Endodermal cell (in vitro differentiated cells): ENCODE data around the gene ALDH1L1. TPM values are rescaled to one million over a fixed set of nuclear protein-coding genes. Genes with fewer than 3 reads are reported as not detected.
A peak's percentile ranks its signal among the peaks of the same experiment; 100 is the strongest.

Experiments used
- DNase-seq: peaks from one replicate; pipeline ENCODE4 v3.0.0-alpha.2; 2017
- H3K27ac ChIP-seq: 2 replicates; pipeline ENCODE4 v1.5.1; 2013; ENCODE audit warnings: mild to moderate bottlenecking, low read depth, low read length, moderate library complexity
- H3K27me3 ChIP-seq: 2 replicates; pipeline ENCODE4 v1.6.1; 2013; ENCODE audit warnings: mild to moderate bottlenecking, low read length, moderate library complexity; ENCODE audit not compliant: insufficient read depth, control insufficient read depth, poor library complexity, severe bottlenecking
- H3K36me3 ChIP-seq: 2 replicates; pipeline ENCODE4 v1.7.0; 2013; ENCODE audit warnings: mild to moderate bottlenecking, low read length, moderate library complexity; ENCODE audit not compliant: control insufficient read depth, insufficient read depth
- H3K4me1 ChIP-seq: one replicate; pipeline ENCODE4 v1.7.0; 2013; ENCODE audit warnings: low read length; ENCODE audit not compliant: control insufficient read depth, insufficient read depth
- H3K4me3 ChIP-seq: 2 replicates; pipeline ENCODE4 v1.5.1; 2013; ENCODE audit warnings: mild to moderate bottlenecking, low read length, moderate library complexity
- H3K9ac ChIP-seq: 2 replicates; pipeline ENCODE4 v1.6.1; 2013; ENCODE audit warnings: mild to moderate bottlenecking, low read length, moderate library complexity; ENCODE audit not compliant: poor library complexity, severe bottlenecking; ENCODE audit errors: extremely low read depth
- H3K9me3 ChIP-seq: 2 replicates; pipeline ENCODE4 v1.6.1; 2013; ENCODE audit warnings: mild to moderate bottlenecking, low read length, moderate library complexity; ENCODE audit not compliant: control insufficient read depth
- H3K27ac Mint-ChIP-seq: 2 replicates; pipeline ENCODE4 v1.8.0; 2020; ENCODE audit warnings: mixed read lengths
- H3K27me3 Mint-ChIP-seq: 2 replicates; pipeline ENCODE4 v1.8.0; 2021; ENCODE audit warnings: mild to moderate bottlenecking, mixed read lengths; ENCODE audit not compliant: insufficient read depth
- H3K36me3 Mint-ChIP-seq: 2 replicates; pipeline ENCODE4 v1.8.0; 2020; ENCODE audit warnings: low read depth, mixed read lengths
- H3K4me1 Mint-ChIP-seq: 2 replicates; pipeline ENCODE4 v1.8.0; 2020; ENCODE audit warnings: mixed read lengths
- H3K4me3 Mint-ChIP-seq: 2 replicates; pipeline ENCODE4 v1.8.0; 2020; ENCODE audit warnings: mild to moderate bottlenecking, moderate library complexity, mixed read lengths
- H3K9me3 Mint-ChIP-seq: 2 replicates; pipeline ENCODE4 v1.8.0; 2020; ENCODE audit warnings: mild to moderate bottlenecking, mixed read lengths
- CTCF ChIP-seq: fragments of 200-600 bp; sonication (generic); conservative IDR thresholded peaks from 2 replicates; pipeline ENCODE4 v1.5.0; 2021; ENCODE audit warnings: antibody characterized with exemption, mild to moderate bottlenecking
- WGBS, 2 experiments: methylation state at CpG; one replicate each; pipeline versions ENCODE4 v1.1.5 to v1.1.7; 2013; ENCODE audit warnings: missing lambda C conversion rate in 2 of 2, mixed read lengths in 1 of 2; ENCODE audit not compliant: insufficient coverage in 1 of 2, insufficient read length in 1 of 2; 5-methylcytosine and 5-hydroxymethylcytosine counted together
- total RNA-seq, 2 donors: library from RNA; stranded (reverse); fragmentation: NEBNext Ultra II Directional in 1 of 2; extraction: Animal tissue kit (Norgen Biotek cat#: 25700) in 1 of 2; gene quantifications; 2 replicates in 1 of 2; 3 replicates in 1 of 2; pipeline ENCODE4 v1.2.1, GENCODE V29; 2021

ALDH1L1 gene
- total RNA-seq, 2 donors from 2014 or later: 1.0 to 1.6 TPM

DNA sequence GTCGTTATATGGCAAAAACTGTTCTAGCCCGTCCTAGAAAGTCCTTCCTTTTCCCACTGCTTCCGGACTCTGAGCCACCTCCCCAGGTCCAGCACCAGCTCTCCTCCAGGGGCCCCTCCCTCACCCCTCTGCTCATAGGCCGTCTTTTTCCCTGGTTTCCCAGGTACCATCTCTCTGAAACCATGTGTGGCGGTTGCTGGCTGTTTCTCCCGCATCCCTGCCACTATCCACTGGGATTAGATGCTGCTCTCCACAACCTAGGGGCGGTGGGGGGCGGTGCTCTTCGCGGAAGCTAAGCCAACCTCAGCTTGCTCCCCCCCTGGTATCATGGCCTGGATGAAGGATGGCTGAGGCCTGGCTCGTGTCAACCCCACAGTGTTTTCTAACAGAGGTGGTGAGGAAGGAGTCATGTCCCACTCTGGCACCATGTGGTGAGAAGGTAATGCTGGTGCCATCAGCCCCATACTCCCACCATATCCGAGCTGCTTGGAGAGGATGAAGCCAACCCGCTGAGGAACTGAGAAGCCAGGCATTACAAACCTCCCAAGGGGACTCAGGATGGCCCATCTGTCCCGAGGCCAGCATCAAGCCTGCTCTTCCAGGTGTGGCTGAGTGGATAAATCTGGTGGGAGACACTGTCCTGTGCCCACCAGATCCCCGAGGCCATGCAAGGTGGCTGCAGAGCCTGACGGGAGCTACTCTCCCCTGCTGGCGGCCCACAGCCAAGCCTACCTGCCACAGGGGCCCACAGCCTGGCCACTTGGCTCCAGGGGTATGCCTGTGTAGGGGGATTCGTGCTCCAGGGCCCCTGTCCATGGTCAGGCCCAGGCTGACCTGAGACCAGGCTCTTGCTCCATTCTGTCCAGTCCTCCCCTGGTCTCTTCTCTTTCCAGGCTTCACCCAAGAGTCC lies 68.6 kb downstream of the ALDH1L1 start:
- TF ChIP-seq CTCF: no peak
- Histone ChIP-seq H3K36me3 (no peaks in the 10 kb centered on the region), H3K9ac (no peak overlapping the region), H3K4me1 (no peaks in the 10 kb centered on the region), H3K4me3 (no peak overlapping the region), H3K27ac (no peak overlapping the region), H3K9me3 (no peaks in the 10 kb centered on the region), H3K27me3 (no peaks in the 10 kb centered on the region)
- H3K4me1 Mint-ChIP-seq: no peaks in the 10 kb centered on the region
- no peaks in the 10 kb centered on the region for H3K36me3 Mint-ChIP-seq
- WGBS, 2 experiments: 92 to 95% methylated on average over 15 to 18 of the region's 18 CpGs
- no peak overlapping the region for H3K27ac Mint-ChIP-seq
- no peak overlapping the region for H3K4me3 Mint-ChIP-seq
- H3K9me3 Mint-ChIP-seq: no peaks in the 10 kb centered on the region
- peak; percentile 31 for DNase-seq
- no peaks in the 10 kb centered on the region for H3K27me3 Mint-ChIP-seq

DNA sequence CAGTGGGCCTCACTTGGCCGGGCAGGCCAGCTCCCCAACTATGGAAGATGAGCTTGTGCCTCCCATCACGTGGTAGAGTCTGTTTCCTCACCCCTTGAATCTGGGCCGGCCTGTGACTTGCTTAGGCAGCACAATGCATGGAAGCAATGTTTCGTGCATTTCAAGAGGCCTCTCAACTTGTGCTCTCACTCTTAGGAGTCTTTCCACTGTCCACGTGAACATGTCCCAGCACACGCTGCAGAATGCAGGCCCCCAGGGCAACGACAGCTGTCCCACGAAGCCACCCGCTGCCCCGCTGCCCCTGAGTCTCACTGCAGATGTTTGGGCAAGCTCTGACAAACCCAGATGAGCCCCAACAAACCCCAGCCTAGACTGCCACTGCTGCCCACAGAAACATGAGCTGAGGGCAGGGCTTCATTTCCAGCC lies 69.2 kb downstream of the ALDH1L1 start:
- DNase-seq: peak; percentile 23
- H3K4me3 ChIP-seq: no peak overlapping the region
- H3K9me3 ChIP-seq: no peaks in the 10 kb centered on the region
- H3K36me3 ChIP-seq: no peaks in the 10 kb centered on the region
- WGBS, 2 experiments: 91 to 97% methylated on average over 6 to 10 of the region's 10 CpGs
- H3K27me3 ChIP-seq: no peaks in the 10 kb centered on the region
- H3K9me3 Mint-ChIP-seq: no peaks in the 10 kb centered on the region
- no peaks in the 10 kb centered on the region for H3K4me1 Mint-ChIP-seq
- H3K9ac ChIP-seq: no peak overlapping the region
- H3K27ac ChIP-seq: no peak overlapping the region
- TF ChIP-seq CTCF: no peak
- no peaks in the 10 kb centered on the region for H3K4me1 ChIP-seq
- no peak overlapping the region for H3K4me3 Mint-ChIP-seq
- no peaks in the 10 kb centered on the region for H3K27me3 Mint-ChIP-seq
- H3K36me3 Mint-ChIP-seq: no peaks in the 10 kb centered on the region
- H3K27ac Mint-ChIP-seq: no peak overlapping the region

GRCh38 chr3:126110431-126111125 lies 69.8 kb downstream of the ALDH1L1 start:
- H3K27ac Mint-ChIP-seq: no peak overlapping the region
- H3K9me3 ChIP-seq: no peaks in the 10 kb centered on the region
- H3K27me3 Mint-ChIP-seq: no peaks in the 10 kb centered on the region
- H3K4me3 ChIP-seq: no peak overlapping the region
- peak; percentile 17 for DNase-seq
- no peaks in the 10 kb centered on the region for H3K4me1 ChIP-seq
- no peaks in the 10 kb centered on the region for H3K9me3 Mint-ChIP-seq
- H3K4me1 Mint-ChIP-seq: no peaks in the 10 kb centered on the region
- 93% methylated on average over 5 to 12 of the region's 12 CpGs for WGBS, 2 experiments
- H3K36me3 ChIP-seq: no peaks in the 10 kb centered on the region
- no peak overlapping the region for H3K9ac ChIP-seq
- H3K27ac ChIP-seq: no peak overlapping the region
- no peaks in the 10 kb centered on the region for H3K36me3 Mint-ChIP-seq
- H3K4me3 Mint-ChIP-seq: no peak overlapping the region
- TF ChIP-seq CTCF: no peak
- H3K27me3 ChIP-seq: no peaks in the 10 kb centered on the region
